B cell (primary cell): ENCODE results near the gene LRFN4. TPM values are rescaled to one million over a fixed set of nuclear protein-coding genes. Genes with fewer than 3 reads are reported as not detected.

Source experiments
- ATAC-seq: fragments of 200-7000 bp; cut with Tn5 transposase; one replicate; pipeline ENCODE4 v1.10.0; 2021; ENCODE audit warnings: low read depth, mild to moderate bottlenecking, moderate number of reproducible peaks, moderate library complexity
- CTCF ChIA-PET: fragments of 350-600 bp; sonication (Branson Sonifier 250); formaldehyde crosslinking; loops from one replicate; lab custom pipeline; 2021; ENCODE audit warnings: antibody characterized with exemption, inconsistent platforms; lab: Charles Lee
- POLR2A ChIA-PET: fragments of 350-600 bp; sonication (Branson Sonifier 250); formaldehyde crosslinking; loops from one replicate; lab custom pipeline; 2021; ENCODE audit warnings: antibody characterized with exemption; lab: Charles Lee
- DNase-seq: peaks from one replicate; pipeline ENCODE4 v3.0.0; 2013
- H2AFZ ChIP-seq: 2 replicates; pipeline ENCODE4 v1.6.1; 2012; ENCODE audit warnings: mild to moderate bottlenecking, low read depth, low read length; ENCODE audit not compliant: insufficient read depth, poor library complexity, severe bottlenecking
- H3K27ac ChIP-seq, 2 donors: 1 replicate in 1 of 2; 2 replicates in 1 of 2; pipeline ENCODE4 v1.5.1; 2012 to 2013; ENCODE audit warnings: low read length in 2 of 2, mild to moderate bottlenecking in 2 of 2, moderate library complexity in 1 of 2
- H3K27me3 ChIP-seq, 4 experiments: fragments of 200-600 bp in 1 of 4; sonication (generic) in 1 of 4; replicated peaks in 1 of 4; 1 replicate in 2 of 4; 2 replicates in 2 of 4; pipeline versions ENCODE4 v1.6.1 to v1.7.0; 2013 to 2016; ENCODE audit warnings: low read length in 3 of 4, mild to moderate bottlenecking in 2 of 4, mixed read lengths in 1 of 4, moderate library complexity in 1 of 4; ENCODE audit not compliant: insufficient read depth in 4 of 4, control insufficient read depth in 3 of 4; ENCODE audit errors: control extremely low read depth in 1 of 4
- H3K36me3 ChIP-seq, 2 experiments: replicated peaks in 1 of 2; 1 replicate in 1 of 2; 2 replicates in 1 of 2; pipeline versions ENCODE4 v1.6.1 to v1.7.1; 2013; ENCODE audit warnings: low read length in 1 of 2; ENCODE audit not compliant: insufficient read depth in 2 of 2, control insufficient read depth in 1 of 2; ENCODE audit errors: control extremely low read depth in 1 of 2, extremely low read depth in 1 of 2
- H3K4me1 ChIP-seq, 2 donors: fragments of 200-600 bp in 1 of 2; sonication (generic) in 1 of 2; 1 replicate in 1 of 2; 2 replicates in 1 of 2; pipeline versions ENCODE4 v1.5.1 to v1.6.1; 2013 to 2017; ENCODE audit warnings: low read length in 2 of 2; ENCODE audit not compliant: control insufficient read depth in 2 of 2, insufficient read depth in 2 of 2
- H3K4me2 ChIP-seq: replicated peaks from 2 replicates; pipeline ENCODE3; 2012; ENCODE audit warnings: mild to moderate bottlenecking, low read depth, low read length; ENCODE audit not compliant: poor library complexity, severe bottlenecking
- H3K4me3 ChIP-seq, 5 experiments: fragments of 200-600 bp in 1 of 5; sonication (generic) in 1 of 5; 1 replicate in 3 of 5; 2 replicates in 2 of 5; pipeline versions ENCODE4 v1.5.1 to v1.7.0; 2011 to 2016; ENCODE audit warnings: low read length in 4 of 5, mild to moderate bottlenecking in 4 of 5, low read depth in 2 of 5, control low read depth in 1 of 5, moderate library complexity in 1 of 5; ENCODE audit not compliant: insufficient read depth in 1 of 5; ENCODE audit errors: control extremely low read depth in 1 of 5, extremely low read depth in 1 of 5
- H3K79me2 ChIP-seq: fragments of 200-600 bp; sonication (generic); one replicate; pipeline ENCODE4 v1.6.0; 2016; ENCODE audit warnings: low read length; ENCODE audit not compliant: control insufficient read depth, insufficient read depth
- H3K9ac ChIP-seq: fragments of 200-600 bp; sonication (generic); 2 replicates; pipeline ENCODE4 v1.6.1; 2017; ENCODE audit warnings: mild to moderate bottlenecking, low read length, moderate library complexity
- H3K9me3 ChIP-seq, 3 donors: one replicate each; pipeline versions ENCODE4 v1.6.1 to v1.7.1; 2013; ENCODE audit warnings: low read length in 2 of 3; ENCODE audit not compliant: control insufficient read depth in 2 of 3, insufficient read depth in 1 of 3; ENCODE audit errors: control extremely low read depth in 1 of 3
- H4K20me1 ChIP-seq: 2 replicates; pipeline ENCODE4 v1.6.0; 2012; ENCODE audit warnings: mild to moderate bottlenecking, low read length; ENCODE audit not compliant: insufficient read depth, control insufficient read depth, poor library complexity, severe bottlenecking
- H3K27ac Mint-ChIP-seq: one replicate; pipeline ENCODE4 v1.8.0; 2021; ENCODE audit warnings: mixed read lengths
- H3K27me3 Mint-ChIP-seq: one replicate; pipeline ENCODE4 v1.8.0; 2021; ENCODE audit warnings: mixed read lengths
- H3K4me1 Mint-ChIP-seq: one replicate; pipeline ENCODE4 v1.8.0; 2021; ENCODE audit warnings: mixed read lengths
- H3K4me3 Mint-ChIP-seq: one replicate; pipeline ENCODE4 v1.8.0; 2021; ENCODE audit warnings: mixed read lengths
- H3K9me3 Mint-ChIP-seq: one replicate; pipeline ENCODE4 v1.8.0; 2022; ENCODE audit warnings: mixed read lengths; ENCODE audit not compliant: insufficient read depth
- EZH2 ChIP-seq: IDR thresholded peaks from 2 replicates; pipeline ENCODE4 v1.6.1; 2012; ENCODE audit warnings: borderline replicate concordance, low read depth, mild to moderate bottlenecking, moderate library complexity, low read length; ENCODE audit not compliant: insufficient read depth, poor library complexity, severe bottlenecking
- WGBS: methylation state at CpG from one replicate; pipeline ENCODE4 v1.1.5; 2013; ENCODE audit warnings: missing lambda C conversion rate; ENCODE audit not compliant: insufficient coverage; 5-methylcytosine and 5-hydroxymethylcytosine counted together
- intact Hi-C: fragments of 100-400 bp; cut with micrococcal nuclease; formaldehyde crosslinking; loops from one replicate; pipeline ENCODE4 v1.10.0; 2022
- polyA plus RNA-seq: library from polyadenylated mRNA; depleted of rRNA; stranded (reverse); fragments of >200 nt; gene quantifications from 2 replicates; pipeline ENCODE4 v1.2.3, GENCODE V29; 2012
- total RNA-seq, 2 donors: library from RNA; stranded (reverse); fragments of 120-200 nt in 1 of 2; gene quantifications; 1 replicate in 1 of 2; 2 replicates in 1 of 2; pipeline versions ENCODE4 v1.2.3 to v1.2.4, GENCODE V29; 2013 to 2022
- TF ChIP-seq, protein P1 (sequence below): fragments of 200-600 bp; IDR thresholded peaks from one replicate; pipeline ENCODE4 v1.8.0; 2022; ENCODE audit warnings: antibody characterized with exemption, mild to moderate bottlenecking

The LRFN4 gene
- total and polyA plus RNA-seq, 2 donors (not counting 1 experiment from before 2014, with no cell fraction given), result 7.1 to 12.1 TPM

DNA sequence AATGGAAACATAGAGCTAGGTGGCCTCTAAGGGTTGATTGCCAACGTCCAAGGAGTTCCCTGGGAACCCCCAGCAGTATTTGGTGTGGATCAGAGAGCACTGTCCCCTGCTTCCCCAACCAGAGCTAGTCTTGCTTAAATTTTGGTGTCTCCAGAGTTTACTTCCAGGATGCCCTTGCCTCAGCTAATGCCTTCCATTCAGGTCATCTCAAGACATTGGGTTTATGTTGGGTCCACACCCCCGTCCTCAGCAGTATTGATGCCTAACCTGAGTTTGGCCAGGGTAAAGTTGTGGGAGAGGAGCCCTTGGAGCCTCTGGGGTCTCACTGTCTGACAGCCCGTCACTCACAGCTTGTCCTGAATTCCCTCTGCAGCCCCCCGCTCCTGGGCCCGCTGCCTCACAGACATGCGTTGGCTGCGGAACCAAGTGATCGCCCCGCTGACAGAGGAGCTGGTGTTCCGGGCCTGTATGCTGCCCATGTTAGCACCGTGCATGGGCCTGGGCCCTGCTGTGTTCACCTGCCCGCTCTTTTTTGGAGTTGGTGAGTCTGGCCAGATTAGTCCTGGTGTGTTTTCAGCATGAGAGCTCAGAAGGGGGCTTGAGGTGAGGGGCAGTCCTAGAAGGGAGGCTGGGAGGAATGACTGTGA lies 12.2 kb upstream of the LRFN4 start:
- intact Hi-C loops, result no loop called here
- peaks cover 58% of the 10 kb centered on the region for H3K79me2 ChIP-seq

More for the DNA sequence above, 12.2 kb upstream of the LRFN4 start:
- H3K4me2 ChIP-seq, result peak overlapping the region; percentile 86
- ATAC-seq (no peak), DNase-seq (peak; percentile 7)
- H3K9ac ChIP-seq, result no peak overlapping the region
- peaks cover 3 to 42% of the 10 kb centered on the region in 2 experiments for H3K36me3 ChIP-seq
- H3K4me1 ChIP-seq, result peaks cover 28 to 37% of the 10 kb centered on the region in 2 donors
- TF ChIP-seq, protein P1, sequence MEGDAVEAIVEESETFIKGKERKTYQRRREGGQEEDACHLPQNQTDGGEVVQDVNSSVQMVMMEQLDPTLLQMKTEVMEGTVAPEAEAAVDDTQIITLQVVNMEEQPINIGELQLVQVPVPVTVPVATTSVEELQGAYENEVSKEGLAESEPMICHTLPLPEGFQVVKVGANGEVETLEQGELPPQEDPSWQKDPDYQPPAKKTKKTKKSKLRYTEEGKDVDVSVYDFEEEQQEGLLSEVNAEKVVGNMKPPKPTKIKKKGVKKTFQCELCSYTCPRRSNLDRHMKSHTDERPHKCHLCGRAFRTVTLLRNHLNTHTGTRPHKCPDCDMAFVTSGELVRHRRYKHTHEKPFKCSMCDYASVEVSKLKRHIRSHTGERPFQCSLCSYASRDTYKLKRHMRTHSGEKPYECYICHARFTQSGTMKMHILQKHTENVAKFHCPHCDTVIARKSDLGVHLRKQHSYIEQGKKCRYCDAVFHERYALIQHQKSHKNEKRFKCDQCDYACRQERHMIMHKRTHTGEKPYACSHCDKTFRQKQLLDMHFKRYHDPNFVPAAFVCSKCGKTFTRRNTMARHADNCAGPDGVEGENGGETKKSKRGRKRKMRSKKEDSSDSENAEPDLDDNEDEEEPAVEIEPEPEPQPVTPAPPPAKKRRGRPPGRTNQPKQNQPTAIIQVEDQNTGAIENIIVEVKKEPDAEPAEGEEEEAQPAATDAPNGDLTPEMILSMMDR, result no peak
- no peak for TF ChIP-seq EZH2
- no peaks in the 10 kb centered on the region for H3K9me3 Mint-ChIP-seq
- no peaks in the 10 kb centered on the region for H3K9me3 ChIP-seq
- no peak overlapping the region for H2AFZ ChIP-seq
- H3K27ac Mint-ChIP-seq, result peak overlapping the region; percentile 94
- CTCF ChIA-PET, result interaction anchor here (0.8 to 3.5 kb wide), 5 partner anchors 7 to 225 kb away, joined by 3 to 20 read pairs (median 5); no protein-coding TSS in a partner anchor
- H3K4me3 ChIP-seq, result no peak overlapping the region
- 97% methylated on average over 11 of the region's 12 CpGs for WGBS
- H3K27me3 Mint-ChIP-seq, result no peaks in the 10 kb centered on the region
- peaks cover 40% of the 10 kb centered on the region for H4K20me1 ChIP-seq
- no peaks in the 10 kb centered on the region for H3K27me3 ChIP-seq
- peaks cover 37% of the 10 kb centered on the region for H3K4me1 Mint-ChIP-seq
- peak overlapping the region; percentile 90 for H3K4me3 Mint-ChIP-seq
- H3K27ac ChIP-seq, result no peak overlapping the region
- POLR2A ChIA-PET, result interaction anchor here (0.6 to 2.6 kb wide), 3 partner anchors 11 to 59 kb away, joined by 3 to 18 read pairs (median 3); no protein-coding TSS in a partner anchor
